Skin epidermis (tissue), 12 donors: Measurements from ENCODE around the gene CRB3.

Source experiments
- H3K27ac ChIP-seq, 21 experiments: fragments of 200-600 bp; sonication (generic) in 11 of 21; one replicate each; pipeline ENCODE4 v1.5.0; 2020; ENCODE audit warnings: mild to moderate bottlenecking in 3 of 21, inconsistent platforms in 2 of 21, moderate library complexity in 2 of 21
- H3K4me3 ChIP-seq, 7 experiments: fragments of 200-600 bp; sonication (generic) in 2 of 7; one replicate each; pipeline ENCODE4 v1.5.0; 2020; ENCODE audit warnings: inconsistent platforms in 2 of 7, mild to moderate bottlenecking in 2 of 7, moderate library complexity in 1 of 7

CRB3 gene

DNA sequence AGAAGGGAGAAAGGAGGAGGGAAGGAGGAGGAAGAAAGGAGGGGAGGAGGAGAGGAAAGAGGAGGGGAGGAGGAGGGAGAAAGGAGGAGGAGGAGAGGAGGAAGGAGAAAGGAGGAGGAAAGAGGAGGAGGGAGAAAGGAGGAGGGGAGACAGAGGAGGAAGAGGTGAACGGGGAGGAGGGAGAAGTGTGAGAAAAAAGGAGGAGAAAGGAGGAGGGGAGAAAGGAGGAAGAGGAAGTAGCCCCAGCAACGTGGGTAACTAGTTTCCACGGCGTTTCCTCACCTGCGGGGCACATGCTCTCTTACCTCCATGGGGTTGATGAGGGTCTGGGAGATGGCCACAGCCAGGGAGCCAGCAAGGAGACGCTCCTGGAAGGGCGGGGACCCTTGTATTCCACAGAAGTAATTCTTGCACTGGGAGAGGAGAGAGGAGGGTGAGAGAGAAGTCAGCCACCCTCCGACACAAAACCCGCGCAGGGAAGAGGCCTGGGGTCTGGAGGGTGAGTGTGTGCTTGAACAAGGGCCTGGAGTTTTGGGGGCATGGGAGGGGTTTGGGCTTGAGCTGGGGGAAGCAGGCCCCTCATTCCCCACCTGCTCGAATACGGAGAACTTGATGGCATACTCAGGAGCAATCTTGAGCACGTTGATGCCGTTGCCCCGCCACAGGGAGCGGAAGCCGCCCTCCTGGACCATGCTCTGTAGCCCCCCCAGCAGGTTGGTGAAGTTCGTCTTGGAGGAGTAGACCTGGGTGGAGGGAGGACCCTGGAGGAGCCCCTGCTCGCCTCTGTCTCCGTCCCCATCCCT, 34.5 kb upstream of the CRB3 start:
- Histone ChIP-seq H3K4me3 (no peak overlapping the region), H3K27ac (no peak overlapping the region)

DNA sequence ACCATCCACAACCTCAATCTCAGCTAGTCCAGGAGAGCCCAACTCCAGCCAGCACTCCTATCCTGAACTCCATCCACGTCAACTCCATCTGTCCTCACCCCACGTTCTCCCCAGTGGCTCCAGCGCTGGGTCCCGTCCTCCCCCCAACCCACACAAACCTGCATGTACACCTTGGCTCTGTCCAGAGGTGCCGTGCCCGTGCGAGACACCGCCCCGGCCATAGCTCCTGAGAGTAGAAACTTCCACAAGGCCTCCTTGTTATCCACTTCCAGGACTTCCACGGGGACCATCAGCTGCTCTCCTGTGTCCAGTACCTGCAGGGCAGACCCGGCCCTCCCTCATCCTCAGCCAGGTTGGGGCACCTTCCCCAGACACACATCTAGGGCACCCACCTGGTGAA, 32.2 kb upstream of the CRB3 start:
- Histone ChIP-seq H3K4me3 (no peak overlapping the region), H3K27ac (no peak overlapping the region)

DNA sequence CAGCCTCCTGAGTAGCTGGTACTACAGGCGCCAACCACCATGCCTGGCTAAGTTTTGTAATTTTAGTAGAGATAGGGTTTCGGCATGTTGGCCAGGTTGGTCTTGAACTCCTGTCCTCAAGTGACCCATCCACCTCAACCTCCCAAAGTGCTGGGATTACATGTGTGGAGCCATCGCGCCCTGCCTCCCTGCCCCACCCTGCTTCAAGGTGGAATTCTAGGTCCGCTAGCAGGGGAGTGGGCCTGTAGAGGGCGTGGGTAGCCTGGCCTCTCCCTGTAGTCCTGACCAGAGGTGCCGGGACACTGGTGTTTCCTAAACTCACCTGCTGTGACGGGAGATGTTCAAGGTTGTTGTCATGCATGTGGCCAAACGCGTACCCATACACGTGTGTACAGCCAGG, 30.9 kb upstream of the CRB3 start:
- Histone ChIP-seq H3K27ac (no peak overlapping the region), H3K4me3 (no peak overlapping the region)

DNA sequence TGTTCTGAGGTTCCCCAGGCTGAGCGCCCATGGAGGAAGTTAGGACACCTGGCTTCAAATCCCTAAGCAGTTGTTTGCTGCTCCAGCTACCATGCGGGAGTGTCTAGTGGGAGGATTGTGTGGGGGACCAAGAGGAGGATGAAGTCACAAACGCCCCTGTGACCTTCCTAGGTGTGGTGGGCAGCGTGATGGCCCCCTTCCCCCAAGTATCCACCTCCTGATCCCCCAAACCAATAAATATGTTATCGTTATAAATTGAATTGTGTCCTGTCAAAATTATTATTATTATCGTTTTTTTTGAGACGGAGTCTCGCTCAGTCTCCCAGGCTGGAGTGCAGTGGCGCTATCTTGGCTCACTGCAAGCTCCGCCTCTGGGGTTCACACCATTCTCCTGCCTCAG, 30.4 kb upstream of the CRB3 start, which contains the start of gene SLC25A41:
Gene SLC25A41 (minus strand): TSS at position 101 of the 400 bp plus-strand sequence. CDS start 70 bp downstream, at position 31.
- H3K27ac ChIP-seq: no peak within 1 kb of the TSS
- no peak within 1 kb of the TSS for H3K4me3 ChIP-seq

DNA sequence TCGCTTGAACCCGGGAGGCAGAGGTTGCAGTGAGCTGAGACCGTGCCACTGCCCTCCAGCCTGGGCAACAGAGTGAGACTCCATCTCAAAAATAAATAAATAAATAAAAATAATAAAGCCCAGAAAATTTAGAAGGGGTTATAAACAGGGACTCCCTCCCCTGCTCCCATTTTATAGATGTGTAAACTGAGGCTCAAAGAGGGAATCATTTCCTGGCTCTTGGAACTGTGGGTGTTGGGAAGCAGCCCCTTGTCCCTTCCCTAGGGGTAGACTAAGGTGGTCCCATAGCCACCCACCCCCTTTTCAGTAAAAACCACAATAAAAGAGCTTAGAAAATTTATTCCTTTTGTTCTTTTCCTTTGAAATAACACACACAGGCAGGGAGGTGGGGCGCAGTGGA, 24.3 kb upstream of the CRB3 start:
- no peak overlapping the region for H3K27ac ChIP-seq
- H3K4me3 ChIP-seq: no peak overlapping the region

DNA sequence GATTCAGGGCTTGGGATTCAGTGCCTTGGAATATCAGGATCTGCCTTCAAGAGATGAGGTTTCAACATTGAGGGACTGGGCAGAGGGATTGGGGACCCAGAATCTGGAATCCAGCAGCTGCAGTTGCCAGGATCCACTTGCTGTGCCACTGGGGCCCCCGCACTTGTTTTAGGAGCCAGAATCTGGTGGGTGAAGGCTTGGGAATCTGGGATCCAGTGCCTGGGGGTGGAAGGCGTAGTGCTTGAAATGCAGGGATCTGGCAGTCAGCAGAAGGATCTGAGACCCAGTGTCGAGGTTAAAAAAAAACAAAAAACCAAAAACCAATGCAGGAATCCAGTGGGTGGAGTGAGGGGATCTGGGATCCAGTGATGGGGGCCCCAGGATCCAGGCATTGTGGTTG, 23.2 kb upstream of the CRB3 start:
- Histone ChIP-seq H3K27ac (no peak overlapping the region), H3K4me3 (no peak overlapping the region)

DNA sequence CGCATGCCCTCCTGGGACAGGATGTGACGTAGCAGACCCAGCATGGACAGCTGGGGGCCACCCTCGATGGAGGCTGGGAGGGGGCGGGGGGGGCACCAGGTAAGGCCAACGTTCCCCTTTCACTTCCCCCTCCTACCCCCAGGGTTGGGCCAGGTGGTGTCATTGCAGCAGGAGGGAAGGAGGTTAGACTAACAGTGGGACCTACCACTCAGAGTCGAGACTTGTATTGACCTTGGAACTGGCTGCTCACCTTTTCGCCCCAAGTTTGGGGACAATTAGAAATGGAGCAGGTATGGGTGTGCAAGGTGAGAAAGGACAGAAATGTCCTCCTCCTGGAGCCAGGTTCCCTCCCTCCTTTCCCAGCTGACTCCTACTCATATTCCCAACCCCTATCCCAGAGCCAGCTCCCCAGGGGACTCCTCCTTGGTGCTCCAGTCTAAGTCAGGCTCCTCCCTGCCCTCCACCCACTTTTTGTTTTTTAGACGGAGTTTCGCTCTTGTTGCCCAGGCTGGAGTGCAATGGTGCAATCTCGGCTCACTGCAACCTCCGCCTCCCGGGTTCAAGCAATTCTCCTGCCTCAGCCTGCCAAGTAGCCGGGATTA, 21.9 kb upstream of the CRB3 start:
- Histone ChIP-seq H3K4me3 (no peak overlapping the region), H3K27ac (no peak overlapping the region)

DNA sequence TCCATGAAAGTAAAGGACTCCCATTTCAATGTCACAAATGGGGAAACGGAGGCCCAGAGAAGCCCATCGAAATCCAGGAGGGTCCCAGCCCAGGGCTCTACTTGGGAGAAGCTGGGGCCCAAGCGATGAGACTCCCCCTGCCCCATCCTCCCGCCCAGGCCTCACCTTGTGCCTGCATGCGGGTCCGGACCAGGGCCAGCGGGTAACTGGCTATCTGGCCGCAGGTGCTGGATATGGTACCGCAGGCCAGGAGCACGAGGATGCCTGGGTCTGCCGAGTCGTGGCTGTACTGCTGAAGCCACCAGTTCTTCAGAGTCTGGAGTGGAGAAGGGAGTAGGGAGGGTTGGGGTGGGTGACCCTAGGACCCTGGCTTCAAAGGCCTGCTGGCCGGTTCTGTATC, 20.1 kb upstream of the CRB3 start:
- no peak overlapping the region for H3K27ac ChIP-seq
- no peak overlapping the region for H3K4me3 ChIP-seq

DNA sequence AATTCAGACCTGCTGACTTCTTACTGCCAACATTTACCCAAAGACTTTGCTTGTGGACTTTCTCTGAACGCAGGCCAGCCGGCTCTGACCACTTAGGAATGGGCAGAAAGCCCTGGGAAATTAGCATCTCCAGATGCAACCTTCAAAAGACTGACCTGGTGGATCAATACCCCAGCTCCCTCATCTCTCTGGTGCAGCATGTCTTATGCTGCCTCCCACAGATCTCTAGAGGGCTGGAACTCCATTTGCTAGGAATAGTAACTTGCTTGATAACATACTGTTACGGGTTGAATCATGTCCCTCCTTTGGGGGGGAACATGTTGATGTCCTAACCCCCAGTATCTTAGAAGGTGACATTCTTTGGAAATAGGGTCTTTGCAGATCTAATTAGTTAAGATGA, 17.6 kb upstream of the CRB3 start:
- Histone ChIP-seq H3K4me3 (no peak overlapping the region), H3K27ac (no peak overlapping the region)

DNA sequence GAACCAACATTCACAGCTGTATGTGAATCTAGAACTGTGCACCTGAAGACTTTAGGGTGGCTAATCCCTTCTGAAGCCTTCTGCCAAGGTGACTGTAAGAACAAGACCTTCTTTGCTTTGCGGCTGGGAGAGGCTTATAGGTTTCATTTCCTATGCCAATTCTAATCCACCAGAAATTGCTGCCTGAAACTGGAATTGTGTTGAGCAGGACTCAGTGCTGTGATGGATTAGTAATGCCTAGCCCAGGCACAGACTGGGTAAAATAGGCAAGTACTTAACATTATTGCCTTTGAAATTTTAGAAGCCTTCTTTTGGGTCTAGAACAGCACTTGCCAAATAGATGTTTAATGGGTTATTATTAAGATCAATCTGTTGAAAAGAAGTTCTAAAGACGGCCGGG, 16.0 kb upstream of the CRB3 start:
- Histone ChIP-seq H3K27ac (no peak overlapping the region), H3K4me3 (no peak overlapping the region)

DNA sequence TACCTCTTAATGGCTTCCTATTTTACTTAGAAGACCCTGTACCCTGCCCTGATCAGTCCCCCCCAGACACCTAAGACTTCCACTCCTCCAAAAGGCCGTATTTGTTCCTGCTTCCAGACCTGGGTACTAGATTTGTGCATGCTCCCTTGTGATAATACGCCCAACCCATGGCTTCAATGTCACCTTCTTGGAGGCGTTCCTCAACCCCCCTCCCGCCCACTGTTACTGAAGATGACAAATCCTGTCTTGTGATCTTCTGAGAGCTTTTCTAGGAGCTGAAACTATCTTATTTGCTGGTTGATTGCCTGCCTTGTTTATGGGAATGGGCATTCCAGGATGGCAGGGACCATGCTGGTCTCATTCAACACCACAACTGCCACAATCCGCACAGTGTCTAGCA, 13.9 kb upstream of the CRB3 start:
- no peak overlapping the region for H3K4me3 ChIP-seq
- H3K27ac ChIP-seq: no peak overlapping the region

DNA sequence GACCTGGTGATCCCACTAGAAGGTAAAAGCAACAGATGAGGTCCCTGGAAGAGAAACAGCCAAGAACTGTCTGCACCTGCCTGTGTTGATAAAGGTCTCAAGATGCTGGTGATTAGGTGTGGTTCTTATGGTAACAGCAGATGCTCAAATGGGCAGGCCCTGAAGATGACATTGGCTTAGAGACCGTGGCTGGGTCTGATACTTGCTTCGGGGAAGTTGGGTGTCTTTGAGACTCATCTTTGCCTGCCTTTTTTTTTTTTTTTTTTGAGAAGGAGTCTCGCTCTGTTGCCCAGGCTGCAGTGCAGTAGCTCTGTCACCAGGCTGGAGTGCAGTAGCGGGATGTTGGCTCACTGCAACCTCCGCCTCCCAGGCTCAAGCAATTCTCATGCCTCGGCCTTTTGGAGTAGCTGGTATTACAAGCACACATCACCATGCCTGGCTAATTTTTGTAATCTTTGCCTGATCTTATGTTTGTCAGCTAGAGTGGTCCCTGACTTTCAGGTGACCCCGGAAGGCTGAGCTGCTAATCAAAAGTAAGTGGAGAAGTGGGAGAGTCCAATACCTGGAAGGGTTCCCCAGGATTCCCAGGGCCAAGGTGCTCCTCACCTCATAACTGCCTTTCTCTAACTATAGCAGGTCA, 12.4 kb upstream of the CRB3 start:
- Histone ChIP-seq H3K27ac (no peak overlapping the region), H3K4me3 (no peak overlapping the region)

DNA sequence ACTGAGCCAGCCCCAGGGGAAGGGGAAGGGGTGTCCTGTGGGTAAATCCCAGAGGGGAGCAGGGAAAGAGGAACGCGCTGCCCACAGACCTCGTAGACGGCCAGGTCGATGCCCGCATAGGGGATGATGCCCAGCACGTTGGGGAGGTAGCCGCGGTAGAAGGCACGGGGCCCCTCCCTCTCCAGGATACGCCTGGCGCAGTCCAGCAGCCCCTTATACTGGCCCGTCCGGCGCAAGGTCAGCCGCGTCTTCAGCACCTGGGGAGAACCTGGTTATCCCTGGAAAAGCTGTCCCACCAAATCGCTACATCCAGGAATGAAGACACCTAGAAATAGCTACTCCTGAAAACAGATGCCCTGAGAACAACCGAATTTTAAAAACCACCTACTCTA, 11.9 kb upstream of the CRB3 start:
- H3K4me3 ChIP-seq: no peak overlapping the region
- no peak overlapping the region for H3K27ac ChIP-seq

DNA sequence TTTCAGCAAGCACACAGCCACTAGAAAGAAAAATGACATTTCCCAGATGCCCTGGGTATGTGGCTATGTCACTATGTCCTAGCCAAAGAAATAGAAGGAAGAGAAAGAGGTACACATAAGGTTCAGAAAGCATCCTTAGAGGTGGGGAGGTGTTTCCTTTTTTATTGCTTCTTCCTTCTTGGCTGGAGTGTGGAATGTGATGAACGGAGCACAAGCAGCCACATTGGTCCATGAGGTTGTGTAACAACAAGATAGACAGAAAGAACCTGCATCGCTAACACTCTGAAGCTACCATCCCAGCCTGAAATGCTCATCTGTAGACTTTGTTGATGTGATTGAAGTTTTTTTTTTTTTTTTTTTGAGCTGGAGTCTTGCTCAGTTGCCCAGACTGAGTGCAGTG, 11.2 kb upstream of the CRB3 start:
- Histone ChIP-seq H3K27ac (no peak overlapping the region), H3K4me3 (no peak overlapping the region)

DNA sequence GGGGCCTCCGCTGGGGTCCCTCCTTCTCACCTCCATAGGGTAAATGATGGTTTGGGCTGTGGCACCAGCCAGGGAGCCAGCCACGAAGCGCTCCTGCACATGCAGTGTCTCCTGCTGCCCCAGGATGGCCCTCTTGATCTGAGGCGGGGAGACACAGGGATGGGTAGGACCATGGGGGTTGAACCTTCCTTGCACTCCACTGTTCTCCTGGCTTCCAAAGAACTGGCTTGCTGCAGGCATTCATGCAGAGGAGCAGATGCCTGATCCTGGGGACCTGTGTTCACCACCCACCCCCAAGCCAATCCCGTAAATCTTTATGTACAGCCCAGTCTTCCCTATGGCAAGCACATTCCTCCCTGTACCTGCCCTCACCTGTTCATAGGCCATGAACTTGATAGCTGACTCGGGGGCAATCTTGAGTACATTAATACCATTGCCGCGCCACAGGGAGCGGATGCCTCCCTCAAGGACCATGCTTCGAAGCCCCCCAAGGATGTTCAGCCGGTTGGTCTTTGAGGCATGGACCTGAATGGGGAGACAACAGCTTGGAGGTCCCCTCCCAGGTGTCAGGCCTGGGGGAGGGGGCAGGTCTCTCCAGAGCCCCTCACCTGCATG, 10.0 kb upstream of the CRB3 start:
- Histone ChIP-seq H3K4me3 (no peak overlapping the region), H3K27ac (no peak overlapping the region)

DNA sequence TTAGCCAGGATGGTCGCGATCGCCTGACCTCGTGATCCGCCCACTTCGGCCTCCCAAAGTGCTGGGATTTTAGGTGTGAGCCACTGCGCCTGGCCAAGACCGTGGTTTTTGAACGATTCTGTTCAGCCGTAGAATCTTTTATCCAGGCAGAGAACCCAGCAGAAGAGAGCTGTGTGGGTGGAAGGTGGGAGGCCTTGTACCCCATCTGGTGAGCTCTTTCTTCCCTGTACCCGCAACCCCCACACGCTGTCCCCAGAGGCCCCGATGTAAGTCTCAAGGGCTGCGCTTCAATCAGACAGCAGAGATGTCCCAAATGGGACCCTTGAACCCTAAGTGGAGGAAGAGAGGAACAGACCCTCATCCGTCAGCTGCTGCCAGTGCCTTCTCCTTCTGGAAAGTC, 8.1 kb upstream of the CRB3 start:
- H3K4me3 ChIP-seq: no peak overlapping the region
- H3K27ac ChIP-seq: no peak overlapping the region

DNA sequence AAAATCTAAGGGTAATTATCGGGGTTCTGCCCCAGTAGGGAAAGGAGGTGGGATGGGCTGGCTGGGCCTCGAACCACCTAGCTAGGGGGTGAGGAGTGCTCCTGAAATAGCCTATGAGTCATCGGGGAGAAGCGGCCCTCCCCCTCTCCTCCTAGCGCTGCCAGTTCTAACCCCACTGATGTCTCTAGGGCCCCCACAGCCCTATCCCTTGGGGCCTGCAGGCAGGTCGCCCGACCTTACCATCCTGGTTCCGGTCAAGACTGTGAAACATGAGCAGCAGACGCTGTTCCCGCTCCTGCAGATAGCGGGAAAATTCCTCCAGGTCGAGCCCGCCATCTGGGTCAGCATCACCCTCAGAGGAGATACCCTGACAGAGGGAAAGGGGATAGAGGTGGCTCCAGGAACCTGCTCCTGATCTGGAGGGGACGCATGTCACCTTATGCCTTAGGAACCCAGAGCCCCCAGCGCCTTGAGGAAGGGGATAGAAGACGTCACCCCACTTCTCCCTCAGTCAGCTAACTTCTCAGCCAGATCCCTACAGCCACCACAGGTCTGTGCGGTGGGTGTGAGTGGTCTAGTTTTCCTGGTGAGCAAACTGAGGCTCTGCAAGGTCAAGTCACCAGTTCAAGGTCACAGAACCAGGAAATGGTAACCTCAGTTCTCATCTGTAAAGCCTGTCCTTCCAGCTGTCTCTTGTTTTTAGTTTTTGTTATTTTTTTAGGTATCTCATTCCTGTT, 5.9 kb upstream of the CRB3 start:
- peak overlapping the region in 1 of 21 experiments; percentile 78 for H3K27ac ChIP-seq
- peak overlapping the region in 2 of 7 experiments; percentile 7 to 59 for H3K4me3 ChIP-seq

DNA sequence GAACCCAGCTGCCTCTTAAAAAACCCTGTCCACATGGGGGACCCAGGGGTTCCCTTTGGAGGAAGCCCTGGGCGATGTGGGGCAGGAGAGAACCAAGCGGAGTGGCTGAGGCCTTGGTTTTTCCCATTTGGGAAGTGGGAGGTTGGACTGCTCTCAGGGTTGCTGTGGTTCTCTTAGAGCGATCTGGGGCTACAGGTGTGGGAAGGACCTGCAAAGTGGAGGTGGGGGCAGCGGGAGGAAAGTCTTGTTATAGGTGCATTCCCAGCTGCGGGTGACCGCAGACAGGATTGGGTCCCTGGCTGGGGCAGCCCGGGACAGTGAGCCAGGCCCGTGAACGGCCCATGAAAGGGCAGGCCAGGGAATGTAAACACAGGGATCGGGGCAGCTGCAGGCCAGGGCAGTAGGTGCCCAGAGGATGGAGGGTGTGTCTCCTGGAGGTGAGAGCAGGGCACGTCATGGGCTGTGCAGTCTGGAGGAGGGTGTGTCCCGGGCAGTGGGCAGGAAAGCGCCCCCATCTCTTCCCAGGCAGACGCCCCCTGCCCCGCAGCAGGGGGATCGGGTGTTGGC, 5.3 kb upstream of the CRB3 start:
- H3K4me3 ChIP-seq: peak overlapping the region; percentile 49 to 83 (median 67)
- H3K27ac ChIP-seq: peak overlapping the region in 13 of 21 experiments; percentile 28 to 87 (median 77)

DNA sequence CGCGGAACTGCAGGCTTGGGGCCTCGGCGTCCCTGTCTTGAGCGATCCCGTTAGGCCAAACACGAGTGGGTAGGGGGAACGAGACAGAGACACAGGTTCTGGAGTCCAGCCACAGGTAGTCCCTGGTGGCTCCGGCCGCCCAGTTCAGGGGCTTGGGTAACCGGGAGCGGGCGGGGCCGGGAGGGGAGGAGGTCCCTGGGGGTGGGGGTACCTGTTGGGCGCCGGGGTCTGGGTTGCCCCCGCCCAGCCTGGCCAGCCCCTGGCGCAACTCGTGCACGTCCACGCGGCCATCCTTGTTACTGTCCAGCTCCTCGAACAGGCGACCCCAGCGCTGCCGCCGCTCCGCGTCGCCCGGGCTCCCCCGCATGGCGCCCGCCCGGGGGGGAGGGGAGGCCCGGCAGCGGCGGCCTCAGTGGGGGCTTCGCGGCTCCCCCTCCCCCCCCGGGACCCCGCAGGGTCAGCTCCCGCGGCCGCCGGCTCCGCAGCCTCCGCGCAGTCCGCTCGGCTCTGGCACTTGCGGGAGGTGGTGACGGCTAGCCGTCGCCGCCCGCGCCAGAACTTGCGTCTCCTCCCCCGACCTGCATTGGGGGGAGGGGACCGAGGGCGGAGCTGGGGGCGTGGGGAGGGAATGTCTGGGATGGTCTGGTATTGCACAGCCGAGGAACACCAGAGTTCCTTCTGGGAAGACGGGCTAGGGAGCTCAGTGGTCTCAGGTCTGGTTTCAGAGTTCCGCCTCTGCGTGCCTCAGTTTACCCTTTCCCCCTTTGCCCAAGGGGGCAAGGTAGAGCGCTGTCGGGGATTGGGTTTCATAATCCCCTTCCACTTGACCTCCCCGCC, 4.6 kb upstream of the CRB3 start, which contains the start of gene SLC25A23:
Gene SLC25A23 (minus strand): TSS at position 531 of the 837 bp plus-strand sequence. CDS start 164 bp downstream, at position 367.
- peak within 1 kb of the TSS in 18 of 21 experiments; percentile 39 to 87 (median 77) for H3K27ac ChIP-seq

More for the DNA sequence above, 4.6 kb upstream of the CRB3 start, which contains the start of gene SLC25A23:
- peak within 1 kb of the TSS; percentile 49 to 83 (median 67) for H3K4me3 ChIP-seq
